SK-N-SH treated with all-trans-retinoic acid at 6 μM for 48 hours (cell line): ENCODE measurements around the gene GAREM2.

Experiments used
- ATAC-seq: fragments of 200-7000 bp; cut with Tn5 transposase; 3 replicates; pipeline ENCODE4 v1.9.1; 2020; ENCODE audit warnings: mild to moderate bottlenecking, moderate library complexity
- ARNTL ChIP-seq: fragments of 450-650 bp; formaldehyde crosslinking; IDR thresholded peaks from 2 replicates; pipeline ENCODE4 v1.5.0; 2020; ENCODE audit warnings: low read depth, mild to moderate bottlenecking, moderate library complexity, borderline replicate concordance
- BACH2 ChIP-seq: fragments of 250-450 bp; sonication (Bioruptor Pico); IDR thresholded peaks from 2 replicates; pipeline ENCODE4 v1.9.0; 2021; ENCODE audit warnings: mild to moderate bottlenecking, borderline replicate concordance
- CREB5 ChIP-seq: fragments of 250-450 bp; sonication (Bioruptor Pico); IDR thresholded peaks from 2 replicates; pipeline ENCODE4 v1.5.1; 2020; ENCODE audit warnings: low read depth, mild to moderate bottlenecking, moderate library complexity
- CSDC2 ChIP-seq: fragments of 250-450 bp; sonication (Bioruptor Pico); IDR thresholded peaks from 2 replicates; pipeline ENCODE4 v1.5.0; 2020; ENCODE audit warnings: mild to moderate bottlenecking, moderate library complexity
- ESRRG ChIP-seq: fragments of 250-450 bp; sonication (Bioruptor Pico); IDR thresholded peaks from 2 replicates; pipeline ENCODE4 v1.6.1; 2021; ENCODE audit warnings: mild to moderate bottlenecking
- ISL1 ChIP-seq: fragments of 250-450 bp; sonication (Bioruptor Pico); IDR thresholded peaks from 2 replicates; pipeline ENCODE4 v2.1.2; 2022; ENCODE audit warnings: mild to moderate bottlenecking, moderate library complexity
- POU6F1 ChIP-seq: fragments of 250-450 bp; sonication (Bioruptor Pico); IDR thresholded peaks from 2 replicates; pipeline ENCODE4 v1.8.0; 2021; ENCODE audit warnings: low read depth, mild to moderate bottlenecking, moderate library complexity, borderline replicate concordance
- PPARA ChIP-seq: fragments of 250-450 bp; sonication (Bioruptor Pico); IDR thresholded peaks from 2 replicates; pipeline ENCODE4 v1.5.0; 2020; ENCODE audit warnings: mild to moderate bottlenecking, borderline replicate concordance
- RARB ChIP-seq: fragments of 250-450 bp; sonication (Bioruptor Pico); IDR thresholded peaks from 2 replicates; pipeline ENCODE4 v1.8.0; 2021; ENCODE audit warnings: mild to moderate bottlenecking, moderate library complexity
- SNAI2 ChIP-seq: fragments of 250-450 bp; sonication (Bioruptor Pico); IDR thresholded peaks from 2 replicates; pipeline ENCODE4 v1.5.0; 2020; ENCODE audit warnings: mild to moderate bottlenecking, moderate library complexity
- TCF4 ChIP-seq: fragments of 250-450 bp; sonication (Bioruptor Pico); IDR thresholded peaks from 2 replicates; pipeline ENCODE4 v1.8.0; 2021; ENCODE audit warnings: mild to moderate bottlenecking, moderate library complexity, borderline replicate concordance
- TOX ChIP-seq: fragments of 250-450 bp; sonication (Bioruptor Pico); IDR thresholded peaks from 2 replicates; pipeline ENCODE4 v1.8.0; 2021; ENCODE audit warnings: mild to moderate bottlenecking, moderate library complexity, borderline replicate concordance
- TSHZ2 ChIP-seq: fragments of 250-450 bp; sonication (Bioruptor Pico); IDR thresholded peaks from 2 replicates; pipeline ENCODE4 v1.5.0; 2020; ENCODE audit warnings: mild to moderate bottlenecking, moderate library complexity
- ZC3H10 ChIP-seq: fragments of 250-450 bp; sonication (Bioruptor Pico); IDR thresholded peaks from 2 replicates; pipeline ENCODE4 v1.5.1; 2021; ENCODE audit warnings: mild to moderate bottlenecking, moderate library complexity
- ZFP3 ChIP-seq: fragments of 250-450 bp; sonication (Bioruptor Pico); IDR thresholded peaks from 2 replicates; pipeline ENCODE4 v1.5.0; 2020; ENCODE audit warnings: mild to moderate bottlenecking, moderate library complexity
- ZFP30 ChIP-seq: fragments of 450-650 bp; formaldehyde crosslinking; IDR thresholded peaks from 2 replicates; pipeline ENCODE4 v1.5.0; 2022; ENCODE audit warnings: mild to moderate bottlenecking, moderate library complexity
- ZNF565 ChIP-seq: fragments of 450-650 bp; formaldehyde crosslinking; conservative IDR thresholded peaks from 2 replicates; pipeline ENCODE4 v1.5.0; 2020; ENCODE audit warnings: low read depth, mild to moderate bottlenecking, moderate library complexity
- ZNF70 ChIP-seq: fragments of 450-650 bp; formaldehyde crosslinking; IDR thresholded peaks from 2 replicates; pipeline ENCODE4 v1.5.0; 2020; ENCODE audit warnings: mild to moderate bottlenecking, moderate library complexity
- ZNF8 ChIP-seq: fragments of 450-650 bp; formaldehyde crosslinking; IDR thresholded peaks from 2 replicates; pipeline ENCODE4 v1.5.0; 2020; ENCODE audit warnings: mild to moderate bottlenecking, moderate library complexity
- TF ChIP-seq, protein P1 (sequence below): fragments of 250-450 bp; sonication (Bioruptor Pico); IDR thresholded peaks from 2 replicates; pipeline ENCODE4 v1.8.0; 2020; ENCODE audit warnings: mild to moderate bottlenecking, moderate library complexity, borderline replicate concordance

GAREM2 gene

DNA sequence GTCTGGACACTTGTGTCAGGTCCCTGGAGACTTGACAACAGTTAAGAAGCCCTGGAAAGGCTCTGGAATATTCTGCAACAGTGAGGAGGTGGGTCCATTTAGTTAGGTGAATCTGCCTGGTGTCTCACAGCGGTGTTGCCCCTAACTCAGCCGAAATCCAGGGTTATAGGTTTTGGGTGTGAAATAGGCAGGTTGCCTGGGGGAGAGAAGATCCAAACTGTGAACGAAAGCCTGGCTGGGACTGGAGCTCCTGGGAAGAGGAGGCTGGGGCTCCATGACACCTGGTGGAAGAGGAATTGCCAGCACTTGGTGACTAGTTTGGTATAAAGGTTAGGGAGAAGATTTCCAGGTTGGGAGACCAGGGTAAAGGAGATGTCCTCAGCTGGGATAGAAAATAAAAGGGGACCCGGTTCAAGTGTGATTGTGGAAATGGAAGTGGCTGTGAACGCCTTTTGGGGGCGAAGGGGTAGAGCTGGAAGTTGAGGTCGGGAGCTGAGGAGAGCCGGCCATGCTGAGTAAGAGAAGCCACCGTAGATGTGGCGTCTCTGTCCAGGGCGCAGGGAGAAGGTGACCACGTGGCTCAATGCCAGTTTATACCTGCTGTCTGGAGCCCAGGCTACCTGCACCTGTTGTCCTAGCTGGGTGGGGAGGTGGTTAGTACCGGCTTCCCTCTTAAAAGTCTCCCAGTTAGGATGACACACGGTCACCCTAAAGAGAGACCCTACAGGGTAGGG is 3.0 kb upstream of the GAREM2 start:
- TF ChIP-seq RARB: no peak
- TF ChIP-seq PPARA (CRISPR knock-in tag): no peak
- TF ChIP-seq, protein P1, sequence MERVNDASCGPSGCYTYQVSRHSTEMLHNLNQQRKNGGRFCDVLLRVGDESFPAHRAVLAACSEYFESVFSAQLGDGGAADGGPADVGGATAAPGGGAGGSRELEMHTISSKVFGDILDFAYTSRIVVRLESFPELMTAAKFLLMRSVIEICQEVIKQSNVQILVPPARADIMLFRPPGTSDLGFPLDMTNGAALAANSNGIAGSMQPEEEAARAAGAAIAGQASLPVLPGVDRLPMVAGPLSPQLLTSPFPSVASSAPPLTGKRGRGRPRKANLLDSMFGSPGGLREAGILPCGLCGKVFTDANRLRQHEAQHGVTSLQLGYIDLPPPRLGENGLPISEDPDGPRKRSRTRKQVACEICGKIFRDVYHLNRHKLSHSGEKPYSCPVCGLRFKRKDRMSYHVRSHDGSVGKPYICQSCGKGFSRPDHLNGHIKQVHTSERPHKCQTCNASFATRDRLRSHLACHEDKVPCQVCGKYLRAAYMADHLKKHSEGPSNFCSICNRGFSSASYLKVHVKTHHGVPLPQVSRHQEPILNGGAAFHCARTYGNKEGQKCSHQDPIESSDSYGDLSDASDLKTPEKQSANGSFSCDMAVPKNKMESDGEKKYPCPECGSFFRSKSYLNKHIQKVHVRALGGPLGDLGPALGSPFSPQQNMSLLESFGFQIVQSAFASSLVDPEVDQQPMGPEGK (CRISPR knock-in tag): no peak
- no peak for TF ChIP-seq CSDC2 (CRISPR knock-in tag)
- TF ChIP-seq BACH2 (CRISPR knock-in tag): no peak
- TF ChIP-seq ESRRG (CRISPR knock-in tag): no peak
- TF ChIP-seq ZC3H10 (CRISPR knock-in tag): no peak
- no peak for TF ChIP-seq ZFP30 (CRISPR knock-in tag)
- no peak for TF ChIP-seq TSHZ2
- TF ChIP-seq ZFP3 (CRISPR knock-in tag): no peak
- ATAC-seq: no peak

DNA sequence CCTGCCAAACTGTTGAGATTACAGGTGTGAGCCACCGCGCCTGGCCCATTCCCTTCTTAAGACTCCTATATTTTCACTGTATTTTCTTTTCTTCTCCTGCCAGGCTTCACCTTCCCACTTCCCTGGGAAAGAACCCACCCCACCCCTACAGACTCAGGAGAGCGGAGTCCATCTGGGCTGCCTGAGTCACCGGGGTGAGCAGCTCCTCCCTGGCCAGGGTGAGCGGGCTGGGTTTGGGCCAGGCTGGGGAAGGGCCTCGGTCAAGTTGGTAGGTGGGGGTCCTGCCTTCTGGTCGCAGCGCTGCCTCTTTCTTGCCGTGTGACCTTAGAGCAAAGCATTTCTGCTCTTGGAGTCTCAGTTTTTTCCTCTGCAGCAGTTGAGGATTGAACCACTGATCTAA is 2.1 kb upstream of the GAREM2 start:
- no peak for TF ChIP-seq ZNF565 (CRISPR knock-in tag)
- no peak for TF ChIP-seq ARNTL (CRISPR knock-in tag)
- TF ChIP-seq TOX (CRISPR knock-in tag): no peak
- TF ChIP-seq CREB5 (CRISPR knock-in tag): no peak
- TF ChIP-seq POU6F1 (CRISPR knock-in tag): no peak
- no peak for TF ChIP-seq TCF4 (CRISPR knock-in tag)
- TF ChIP-seq ZFP30 (CRISPR knock-in tag): no peak
- TF ChIP-seq ESRRG (CRISPR knock-in tag): no peak
- no peak for TF ChIP-seq TSHZ2
- no peak for TF ChIP-seq BACH2 (CRISPR knock-in tag)
- no peak for TF ChIP-seq RARB
- no peak for TF ChIP-seq ZNF70
- no peak for TF ChIP-seq ZFP3 (CRISPR knock-in tag)
- TF ChIP-seq ISL1 (CRISPR knock-in tag): no peak
- TF ChIP-seq ZNF8: no peak
- TF ChIP-seq CSDC2 (CRISPR knock-in tag): no peak
- TF ChIP-seq SNAI2 (CRISPR knock-in tag): no peak
- TF ChIP-seq, protein P1 (CRISPR knock-in tag): no peak
- ATAC-seq: no peak
